HCT116 (cell line): ENCODE data around the gene PCYT1A. TPM values are rescaled to one million over a fixed set of nuclear protein-coding genes. Genes with fewer than 3 reads are reported as not detected.

Experiments used
- ATAC-seq: fragments of 200-7000 bp; cut with Tn5 transposase; 2 replicates; pipeline ENCODE4 v1.9.1; 2020; ENCODE audit warnings: mild to moderate bottlenecking, moderate library complexity
- BruUV-seq: library from RNA; stranded (reverse); fragments of 400-500 nt; replicated peaks from 2 replicates; lab custom pipeline; 2021; lab: Mats Ljungman, UMichigan
- CTCF ChIA-PET: fragments of 300-600 bp; sonication (Branson Sonifier 250); formaldehyde crosslinking; loops from one replicate; lab custom pipeline; 2021; ENCODE audit warnings: antibody characterized with exemption; lab: Charles Lee
- POLR2A ChIA-PET: fragments of 300-600, 350-600 bp; sonication (Branson Sonifier 250); formaldehyde crosslinking; loops from one replicate; lab custom pipeline; 2021; ENCODE audit warnings: antibody characterized with exemption; lab: Charles Lee
- RAD21 ChIA-PET, 2 experiments: fragments of 300-600 bp; sonication (Branson Sonifier 250); formaldehyde crosslinking; loops; one replicate each; lab custom pipeline; 2023; ENCODE audit warnings: low total read pairs in 2 of 2; ENCODE audit not compliant: uncharacterized antibody in 2 of 2, unreplicated experiment in 2 of 2, low non-redundant PET in 1 of 2; lab: Charles Lee
- DNase-seq: peaks from one replicate; pipeline ENCODE4 v3.0.0-alpha.2; 2010; ENCODE audit warnings: low read depth, low spot score
- H2AFZ ChIP-seq: fragments of 200-600 bp; shearing (Covaris generic), sonication (generic); 2 replicates; pipeline ENCODE4 v1.6.1; 2017; ENCODE audit warnings: low read depth, mixed run types, mixed read lengths, antibody characterized with exemption, low read length; ENCODE audit not compliant: poor library complexity, severe bottlenecking
- H3K27ac ChIP-seq: 2 replicates; pipeline ENCODE4 v1.5.1; 2012; ENCODE audit warnings: low read depth, low read length
- H3K27me3 ChIP-seq: fragments of 200-600 bp; sonication (generic); 2 replicates; pipeline ENCODE4 v1.6.1; 2016; ENCODE audit warnings: mixed run types, low read length, mixed read lengths; ENCODE audit not compliant: insufficient read depth
- H3K36me3 ChIP-seq, 2 experiments: fragments of 200-500 bp in 1 of 2; fragments of 200-600 bp in 1 of 2; sonication (Bioruptor generic) in 1 of 2; sonication (generic) in 1 of 2; 2 replicates each; pipeline versions ENCODE4 v1.5.1 to v1.6.1; 2014 to 2016; ENCODE audit warnings: low read length in 2 of 2, inconsistent platforms in 1 of 2, mixed read lengths in 1 of 2, mixed run types in 1 of 2; ENCODE audit not compliant: insufficient read depth in 2 of 2, control insufficient read depth in 1 of 2
- H3K4me1 ChIP-seq, 2 experiments: fragments of 200-600 bp in 1 of 2; sonication (generic) in 1 of 2; 2 replicates each; pipeline versions ENCODE4 v1.5.1 to v1.6.1; 2012 to 2017; ENCODE audit warnings: low read length in 2 of 2, inconsistent platforms in 1 of 2, mild to moderate bottlenecking in 1 of 2, mixed read lengths in 1 of 2, mixed run types in 1 of 2, moderate library complexity in 1 of 2; ENCODE audit not compliant: insufficient read depth in 2 of 2, control insufficient read depth in 1 of 2
- H3K4me2 ChIP-seq: fragments of 200-600 bp; sonication (generic); 2 replicates; pipeline ENCODE4 v1.6.1; 2017; ENCODE audit warnings: mixed run types, low read length, mixed read lengths
- H3K4me3 ChIP-seq, 2 experiments: fragments of 200-600 bp in 1 of 2; sonication (generic) in 1 of 2; replicated peaks in 1 of 2; 2 replicates each; pipeline ENCODE4 v1.5.1; 2011 to 2016; ENCODE audit warnings: low read length in 2 of 2, control low read depth in 1 of 2, low read depth in 1 of 2, mild to moderate bottlenecking in 1 of 2, mixed read lengths in 1 of 2, mixed run types in 1 of 2
- H3K79me2 ChIP-seq: fragments of 200-600 bp; sonication (generic); 2 replicates; pipeline ENCODE4 v1.6.1; 2017; ENCODE audit warnings: mild to moderate bottlenecking, mixed run types, low read length, moderate library complexity, mixed read lengths; ENCODE audit not compliant: insufficient read depth
- H3K9ac ChIP-seq: fragments of 200-600 bp; sonication (generic); 2 replicates; pipeline ENCODE4 v1.6.1; 2016; ENCODE audit warnings: low read length, mixed read lengths
- H3K9me2 ChIP-seq: fragments of 200-600 bp; sonication (generic), shearing (Covaris generic); 2 replicates; pipeline ENCODE4 v1.6.1; 2017; ENCODE audit warnings: mixed run types, mild to moderate bottlenecking, moderate library complexity; ENCODE audit not compliant: insufficient read depth
- H3K9me3 ChIP-seq, 2 experiments: fragments of 200-500 bp in 1 of 2; fragments of 200-600 bp in 1 of 2; sonication (Bioruptor generic) in 1 of 2; sonication (generic) in 1 of 2; 2 replicates each; pipeline ENCODE4 v1.6.1; 2014 to 2017; ENCODE audit warnings: low read length in 2 of 2, mixed read lengths in 2 of 2, inconsistent platforms in 1 of 2, low read depth in 1 of 2, mild to moderate bottlenecking in 1 of 2, mixed run types in 1 of 2, moderate library complexity in 1 of 2; ENCODE audit not compliant: control insufficient read depth in 1 of 2, insufficient read depth in 1 of 2
- H4K20me1 ChIP-seq: fragments of 200-600 bp; sonication (generic), shearing (Covaris generic); 2 replicates; pipeline ENCODE4 v1.6.1; 2017; ENCODE audit warnings: mixed run types, mild to moderate bottlenecking, moderate library complexity; ENCODE audit not compliant: insufficient read depth
- ATF3 ChIP-seq: IDR thresholded peaks from 2 replicates; pipeline ENCODE4 v1.6.1; 2012
- EGR1 ChIP-seq: IDR thresholded peaks from 2 replicates; pipeline ENCODE4 v1.6.1; 2012; ENCODE audit warnings: low read depth
- ELF1 ChIP-seq: IDR thresholded peaks from 2 replicates; pipeline ENCODE4 v1.6.1; 2012; ENCODE audit warnings: low read depth, borderline replicate concordance
- FOSL1 ChIP-seq: IDR thresholded peaks from 2 replicates; pipeline ENCODE4 v1.6.1; 2012; ENCODE audit warnings: low read depth
- JUND ChIP-seq: IDR thresholded peaks from 2 replicates; pipeline ENCODE4 v1.6.1; 2012
- POLR2A ChIP-seq: IDR thresholded peaks from 2 replicates; pipeline ENCODE4 v1.7.0; 2011; ENCODE audit warnings: borderline replicate concordance; ENCODE audit not compliant: insufficient read depth, insufficient read length; ENCODE audit errors: extremely low read depth
- POLR2AphosphoS5 ChIP-seq: IDR thresholded peaks from 2 replicates; pipeline ENCODE4 v1.6.1; 2011; ENCODE audit warnings: mild to moderate bottlenecking, low read depth, low read length, moderate library complexity
- RAD21 ChIP-seq: IDR thresholded peaks from 2 replicates; pipeline ENCODE4 v1.6.1; 2012; ENCODE audit warnings: low read depth, mild to moderate bottlenecking
- REST ChIP-seq: IDR thresholded peaks from 2 replicates; pipeline ENCODE4 v1.6.1; 2012; ENCODE audit warnings: low read depth
- SRF ChIP-seq: IDR thresholded peaks from 2 replicates; pipeline ENCODE4 v1.6.1; 2012; ENCODE audit warnings: low read depth
- TCF7L2 ChIP-seq: IDR thresholded peaks from 2 replicates; pipeline ENCODE4 v1.7.0; 2011; ENCODE audit warnings: borderline replicate concordance, inconsistent platforms; ENCODE audit not compliant: insufficient read depth, insufficient read length; ENCODE audit errors: extremely low read depth
- ZBTB33 ChIP-seq: IDR thresholded peaks from 2 replicates; pipeline ENCODE4 v1.6.1; 2011; ENCODE audit warnings: mild to moderate bottlenecking, low read length, moderate library complexity; ENCODE audit not compliant: insufficient replicate concordance; ENCODE audit errors: extremely low read depth
- ZNF274 ChIP-seq: fragments of 200-500 bp; sonication (Bioruptor generic); IDR thresholded peaks from 2 replicates; pipeline ENCODE4 v1.6.1; 2014; ENCODE audit warnings: mild to moderate bottlenecking, low read depth, low read length, inconsistent platforms
- intact Hi-C: fragments of 100-400 bp; cut with micrococcal nuclease; formaldehyde crosslinking; loops from 2 replicates; pipeline ENCODE4 v1.10.0; 2022
- total RNA-seq: library from RNA; stranded (reverse); gene quantifications from one replicate; pipeline ENCODE4 v1.2.1, GENCODE V29; 2021; ENCODE audit not compliant: unreplicated experiment

Gene PCYT1A
- total RNA-seq, 1 experiment from 2014 or later, result 32.1 TPM

GRCh38 chr3:196232882-196233251 is 54.7 kb downstream of the PCYT1A start (continued):
- TF ChIP-seq ZNF274, result no peak
- TF ChIP-seq EGR1, result no peak
- no peak for TF ChIP-seq ZBTB33
- TF ChIP-seq REST, result no peak
- TF ChIP-seq POLR2A, result no peak

GRCh38 chr3:196232154-196232881 is 55.2 kb downstream of the PCYT1A start:
- Histone ChIP-seq H3K9me2 (no peaks in the 10 kb centered on the region), H3K4me3 (no peak overlapping the region)
- no peak for TF ChIP-seq ELF1
- no peak for TF ChIP-seq FOSL1
- no peak for TF ChIP-seq TCF7L2
- TF ChIP-seq RAD21, result no peak
- TF ChIP-seq POLR2AphosphoS5, result no peak
- no peak for TF ChIP-seq JUND
- no peak for TF ChIP-seq SRF
- no peak for TF ChIP-seq ZNF274
- TF ChIP-seq ATF3, result no peak
- TF ChIP-seq EGR1, result no peak
- TF ChIP-seq, all 23 proteins: peak for 0
- Histone ChIP-seq H3K27ac (no peak overlapping the region), H4K20me1 (no peaks in the 10 kb centered on the region), H3K9me3 (no peaks in the 10 kb centered on the region), H2AFZ (no peak overlapping the region), H3K4me2 (no peak overlapping the region), H3K27me3 (no peaks in the 10 kb centered on the region), H3K4me1 (no peaks in the 10 kb centered on the region), H3K9ac (no peak overlapping the region), H3K79me2 (no peaks in the 10 kb centered on the region), H3K36me3 (0 out of 4 replicates have a peak, but pooled peaks cover 0 to 2% of the 10 kb centered on the region in 2 experiments)
- ChIA-PET POLR2A (no interaction called here), RAD21 (no interaction called here), CTCF (no interaction called here)
- DNase-seq (no peak), ATAC-seq (no peak)
- intact Hi-C loops, result no loop called here
- no TSS peak for BruUV-seq
